HG03575 (cell line): Measurements from ENCODE around the gene DNTTIP2.
"Not testable (repeated sequence)": the region's sequence is repeated elsewhere in the genome, so short reads cannot be mapped to it uniquely, and the experiment has no call there.

Source experiments
- ATAC-seq: cut with Tn5 transposase; IDR thresholded peaks from one replicate; pipeline ENCODE4 v1.9.1; 2021; ENCODE audit not compliant: unreplicated experiment, insufficient number of reproducible peaks, low FRiP score; ENCODE audit errors: extremely low read depth

DNTTIP2 gene, protein sequence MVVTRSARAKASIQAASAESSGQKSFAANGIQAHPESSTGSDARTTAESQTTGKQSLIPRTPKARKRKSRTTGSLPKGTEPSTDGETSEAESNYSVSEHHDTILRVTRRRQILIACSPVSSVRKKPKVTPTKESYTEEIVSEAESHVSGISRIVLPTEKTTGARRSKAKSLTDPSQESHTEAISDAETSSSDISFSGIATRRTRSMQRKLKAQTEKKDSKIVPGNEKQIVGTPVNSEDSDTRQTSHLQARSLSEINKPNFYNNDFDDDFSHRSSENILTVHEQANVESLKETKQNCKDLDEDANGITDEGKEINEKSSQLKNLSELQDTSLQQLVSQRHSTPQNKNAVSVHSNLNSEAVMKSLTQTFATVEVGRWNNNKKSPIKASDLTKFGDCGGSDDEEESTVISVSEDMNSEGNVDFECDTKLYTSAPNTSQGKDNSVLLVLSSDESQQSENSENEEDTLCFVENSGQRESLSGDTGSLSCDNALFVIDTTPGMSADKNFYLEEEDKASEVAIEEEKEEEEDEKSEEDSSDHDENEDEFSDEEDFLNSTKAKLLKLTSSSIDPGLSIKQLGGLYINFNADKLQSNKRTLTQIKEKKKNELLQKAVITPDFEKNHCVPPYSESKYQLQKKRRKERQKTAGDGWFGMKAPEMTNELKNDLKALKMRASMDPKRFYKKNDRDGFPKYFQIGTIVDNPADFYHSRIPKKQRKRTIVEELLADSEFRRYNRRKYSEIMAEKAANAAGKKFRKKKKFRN

DNA sequence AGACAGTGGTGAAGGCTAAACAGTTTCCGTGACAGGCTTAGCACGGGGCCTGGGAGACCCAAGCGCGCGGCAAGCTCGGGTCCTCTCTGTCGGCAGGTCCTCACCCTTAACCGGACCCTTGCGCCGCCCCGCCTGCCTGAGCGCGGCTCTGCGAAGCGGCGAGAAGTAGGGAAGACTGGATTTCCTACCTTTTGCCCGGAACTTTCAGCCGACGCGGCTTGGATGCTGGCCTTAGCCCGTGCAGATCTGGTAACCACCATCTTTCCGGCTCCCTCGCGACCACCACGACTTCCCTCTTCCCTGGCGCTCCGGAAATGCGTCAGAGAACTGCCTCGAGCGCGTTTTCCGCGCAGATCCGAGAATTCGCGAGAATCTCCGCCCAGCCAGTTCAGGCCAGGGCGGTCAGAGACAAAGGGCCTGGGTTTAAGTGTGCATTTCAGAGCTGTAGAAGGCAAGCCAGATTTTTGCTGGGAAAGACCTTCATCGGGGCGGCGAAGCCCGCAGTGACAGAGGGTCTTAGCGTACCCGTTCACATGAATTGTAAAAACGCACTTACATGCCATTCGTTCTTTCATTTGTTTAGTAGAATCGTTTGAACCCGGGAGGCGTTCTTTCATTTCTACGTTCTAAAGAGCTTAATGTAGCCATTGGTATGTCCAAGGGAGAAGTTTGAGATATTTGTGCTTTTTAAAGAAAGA, at the start of gene DNTTIP2:
Gene DNTTIP2 (minus strand): TSS at position 318 of the 698 bp plus-strand sequence. CDS start 58 bp downstream, at position 260.
- ATAC-seq: peak; percentile 71

DNA sequence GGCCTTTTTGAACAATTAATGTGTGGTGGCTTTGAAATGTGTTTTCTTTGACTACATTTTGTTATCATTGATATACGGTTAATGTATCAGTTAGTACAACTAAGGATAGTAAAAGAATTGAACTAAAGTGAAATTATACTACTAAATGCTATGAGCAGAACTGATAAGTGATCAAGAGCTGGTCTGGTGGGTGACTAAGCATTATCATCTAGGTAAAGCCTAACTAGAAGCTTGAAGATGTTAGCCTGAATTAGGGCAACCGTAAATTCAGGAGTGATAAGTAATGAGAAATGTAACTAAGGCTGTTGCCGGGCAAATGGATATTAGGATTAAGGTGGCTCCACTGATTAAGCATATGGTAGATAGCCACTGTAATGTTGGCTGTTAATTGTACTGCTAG, 46.2 kb upstream of the DNTTIP2 start:
- ATAC-seq: no peak

DNA sequence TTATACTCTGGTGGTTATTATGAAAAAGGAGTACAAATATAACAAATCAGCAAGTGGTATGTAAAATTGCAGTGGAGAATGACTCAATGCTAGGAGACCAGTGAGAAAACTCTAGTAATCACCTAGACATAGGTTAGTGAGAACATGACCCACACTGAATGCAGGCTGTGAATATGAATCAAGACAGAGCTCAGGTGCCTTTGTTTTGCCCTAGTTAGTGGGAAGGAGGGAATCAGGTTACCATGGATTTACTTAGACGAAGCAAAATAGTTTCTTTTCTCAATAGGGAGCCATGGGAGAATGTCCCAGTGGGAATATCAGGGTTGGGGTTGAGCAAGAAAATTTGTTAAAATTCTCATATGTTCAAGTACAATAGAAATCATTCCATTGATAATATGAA, 40.8 kb upstream of the DNTTIP2 start:
- ATAC-seq: no peak

DNA sequence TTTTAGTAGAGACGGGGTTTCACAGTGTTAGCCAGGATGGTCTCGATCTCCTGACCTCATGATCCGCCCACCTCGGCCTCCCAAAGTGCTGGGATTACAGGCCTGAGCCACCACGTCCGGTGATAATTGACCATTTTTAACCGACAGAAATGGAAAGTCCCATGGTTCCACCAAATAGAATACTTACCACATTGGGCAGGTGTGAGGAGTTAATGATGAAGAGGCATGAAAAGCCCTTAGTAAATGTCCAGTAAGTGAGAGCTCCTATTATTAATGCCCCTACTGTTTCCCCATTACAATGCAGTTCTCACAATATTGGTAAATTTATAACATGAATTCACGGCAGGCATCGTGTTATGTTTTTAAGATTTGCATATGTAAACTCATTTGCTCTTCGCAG, 38.3 kb upstream of the DNTTIP2 start:
- no peak for ATAC-seq

DNA sequence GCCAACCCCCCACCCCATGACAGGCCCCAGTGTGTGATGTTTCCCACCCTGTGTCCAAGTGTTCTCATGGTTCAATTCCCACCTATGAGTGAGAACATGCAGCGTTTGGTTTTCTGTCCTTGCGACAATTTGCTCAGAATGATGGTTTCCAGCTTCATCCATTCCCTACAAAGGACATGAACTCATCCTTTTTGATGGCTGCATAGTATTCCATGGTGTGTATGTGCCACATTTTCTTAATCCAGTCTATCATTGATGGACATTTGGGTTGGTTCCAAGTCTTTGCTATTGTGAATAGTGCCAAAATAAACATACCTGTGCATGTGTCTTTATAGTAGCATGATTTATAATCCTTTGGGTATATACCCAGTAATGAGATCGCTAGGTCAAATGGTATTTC, 31.9 kb upstream of the DNTTIP2 start:
- not testable (repeated sequence) for ATAC-seq

DNA sequence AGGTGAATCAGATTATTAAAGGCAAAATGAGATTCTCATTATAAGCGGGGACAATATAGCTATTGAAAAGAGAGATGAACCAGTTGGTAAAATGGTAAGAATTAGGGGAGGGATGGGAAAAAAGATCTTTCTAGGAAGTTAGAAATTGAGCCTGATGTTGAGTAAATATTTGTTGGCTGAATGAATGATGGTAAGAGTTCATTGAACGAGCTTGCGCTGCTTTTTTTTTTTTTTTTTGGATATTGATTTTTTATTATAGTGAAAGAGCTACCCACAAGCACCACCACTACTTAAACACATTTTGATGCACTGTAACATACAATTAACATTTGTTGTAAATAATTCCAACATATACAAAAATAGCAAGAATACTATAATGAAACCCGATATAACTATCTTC, 31.3 kb upstream of the DNTTIP2 start:
- no peak for ATAC-seq

DNA sequence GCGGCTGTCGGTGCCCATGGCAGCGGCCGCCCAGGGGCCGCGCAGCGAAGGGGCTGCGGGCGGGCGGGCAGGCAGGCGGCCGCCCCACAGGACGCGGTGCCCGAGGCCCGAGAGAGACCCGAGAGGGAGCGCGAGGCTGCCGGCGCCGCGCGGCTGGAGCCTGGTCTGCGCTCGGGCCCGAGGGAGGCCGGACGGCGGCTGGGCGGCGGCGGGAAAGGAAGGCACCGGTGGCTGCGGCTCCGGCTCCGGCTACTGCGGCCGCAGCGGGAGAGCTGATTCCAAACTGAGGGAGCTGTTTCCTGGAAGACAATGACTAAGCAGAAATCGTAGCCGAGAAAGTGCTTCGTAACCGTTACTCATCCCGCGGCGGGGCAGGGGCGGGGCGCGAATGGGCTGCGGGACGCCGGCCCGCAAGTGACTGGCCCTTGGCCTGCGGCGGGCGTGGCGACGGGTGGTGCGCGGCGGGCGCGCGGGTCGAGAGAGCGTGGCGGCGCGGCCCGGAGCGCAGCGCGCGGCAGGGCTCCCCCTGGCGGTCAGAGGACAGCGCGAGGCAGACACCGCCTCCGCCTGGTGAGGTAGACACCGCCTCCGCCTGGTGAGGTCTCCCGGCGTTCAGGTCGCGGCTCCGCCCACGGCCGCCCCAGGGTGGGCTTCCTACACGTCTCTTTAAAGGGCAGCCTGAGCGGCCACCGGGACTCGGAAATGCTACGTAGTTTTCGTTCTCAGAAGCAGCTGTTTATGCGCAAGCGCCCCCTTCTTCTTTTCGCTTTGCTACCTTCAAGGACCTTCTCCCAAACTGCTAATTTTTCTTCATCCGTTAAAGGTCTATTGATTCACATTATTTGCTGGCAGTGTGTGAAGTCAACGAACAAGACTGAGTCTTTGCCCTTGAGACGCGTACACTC, 30.4 kb upstream of the DNTTIP2 start, which contains the start of gene GCLM:
Gene GCLM (minus strand): TSS at position 285 of the 905 bp plus-strand sequence. CDS start 267 bp downstream, at position 18.
- peak; percentile 80 for ATAC-seq

DNA sequence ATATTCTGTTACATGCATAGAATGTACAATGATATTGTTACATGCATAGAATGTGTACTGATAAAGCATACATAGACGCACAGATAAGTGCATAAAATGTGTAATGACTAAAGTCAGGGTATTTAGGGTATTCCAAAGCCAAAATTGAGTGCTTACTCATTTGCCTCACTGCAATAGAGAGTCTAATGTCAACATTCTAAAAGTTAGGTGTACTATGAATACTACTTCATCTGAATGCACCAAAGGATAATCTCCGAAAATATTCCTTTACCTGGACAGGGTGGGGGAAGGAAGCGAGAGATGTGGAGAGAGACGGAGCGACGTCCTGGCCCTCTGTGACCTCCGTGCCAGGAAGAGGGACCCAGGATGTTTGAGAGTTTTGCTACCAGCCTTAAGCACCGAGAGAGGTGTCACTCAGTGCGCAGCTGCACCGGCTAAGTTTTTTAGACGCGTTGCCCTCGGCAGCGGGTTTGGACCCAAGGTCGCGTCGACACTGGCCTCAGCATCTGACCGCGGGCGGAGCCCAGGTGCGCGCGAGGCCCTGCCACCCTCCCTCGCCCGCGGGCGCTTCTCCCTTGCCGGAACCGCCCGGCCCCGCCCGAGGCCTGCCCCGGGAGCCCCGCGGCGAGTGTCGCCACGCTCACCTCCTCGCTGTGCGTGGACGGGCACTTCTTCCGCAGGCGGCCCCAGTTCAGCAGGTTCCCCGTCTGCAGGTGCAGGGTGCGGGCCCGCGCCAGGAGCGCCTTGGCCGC, 29.6 kb upstream of the DNTTIP2 start:
- peak; percentile 20 for ATAC-seq

DNA sequence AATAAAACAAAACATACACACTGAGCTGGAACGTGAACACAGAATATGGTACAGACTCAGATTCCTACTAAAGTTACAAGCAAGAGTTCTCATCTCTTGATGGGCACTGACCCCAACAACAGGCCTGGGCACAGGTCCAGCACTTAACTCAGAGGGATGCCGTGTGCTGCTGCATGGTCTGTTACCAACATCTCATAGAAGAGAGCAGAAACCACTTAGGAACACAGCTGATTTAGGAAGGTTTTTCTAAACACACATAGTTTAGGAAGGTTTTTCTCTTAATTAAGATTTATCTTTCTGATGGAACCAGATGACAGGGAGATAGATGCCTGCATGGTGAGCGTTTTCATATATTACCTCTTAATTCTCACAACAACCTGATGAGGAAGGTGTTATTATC, 28.7 kb upstream of the DNTTIP2 start:
- no peak for ATAC-seq

DNA sequence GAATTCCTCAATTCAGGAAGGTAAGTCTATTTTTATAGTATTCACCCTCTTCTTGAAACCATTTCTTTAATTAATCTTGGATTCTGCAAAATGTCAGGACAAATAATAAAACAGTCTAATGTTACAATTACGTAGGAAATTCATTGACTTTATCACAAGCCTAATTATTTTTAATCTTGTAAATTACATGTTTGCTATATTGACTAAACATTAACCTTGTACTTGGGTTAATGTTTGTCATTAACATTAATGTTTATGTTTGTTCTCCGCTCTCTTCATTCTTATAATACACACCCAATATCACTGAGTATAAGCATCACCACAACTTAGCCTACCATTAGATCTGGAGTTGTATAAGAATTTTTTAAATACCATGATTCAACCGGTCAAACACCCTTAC, 27.5 kb upstream of the DNTTIP2 start:
- no peak for ATAC-seq

DNA sequence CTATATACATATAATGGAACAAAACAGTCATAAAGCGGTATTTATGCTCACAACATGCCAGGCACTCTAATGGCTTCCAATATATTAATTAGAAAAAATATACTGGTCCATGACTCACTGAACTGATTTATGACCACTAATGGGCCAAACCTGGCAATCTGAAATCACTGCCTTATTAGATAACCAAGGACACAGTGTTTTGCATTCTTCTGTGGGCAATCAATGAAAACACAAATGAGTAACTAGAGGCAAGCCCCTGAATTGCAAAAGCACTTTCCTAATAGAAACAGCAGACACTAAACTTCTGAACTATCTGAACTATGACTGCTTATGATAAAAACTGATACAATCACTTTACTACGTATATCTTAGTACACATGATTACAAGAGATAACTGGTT, 26.7 kb upstream of the DNTTIP2 start:
- ATAC-seq: no peak

DNA sequence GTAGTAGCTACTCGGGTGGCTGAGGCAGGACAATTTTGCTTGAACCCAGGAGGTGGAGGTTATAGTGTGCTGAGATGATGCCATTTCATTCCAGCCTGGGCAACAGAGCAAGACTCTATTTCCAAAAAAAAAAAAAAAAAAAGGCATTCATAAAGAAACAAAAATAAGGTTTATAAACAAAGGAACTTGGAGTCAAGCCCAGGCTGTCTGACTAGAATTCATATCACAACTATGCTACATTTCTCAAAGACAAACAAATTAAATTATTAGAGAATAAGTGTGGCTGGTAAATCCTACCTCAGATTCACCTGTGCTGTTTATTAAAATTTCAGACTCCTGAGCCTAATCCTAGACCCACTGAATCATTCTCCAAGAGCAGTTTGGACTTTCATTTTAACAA, 26.0 kb upstream of the DNTTIP2 start:
- no peak for ATAC-seq

DNA sequence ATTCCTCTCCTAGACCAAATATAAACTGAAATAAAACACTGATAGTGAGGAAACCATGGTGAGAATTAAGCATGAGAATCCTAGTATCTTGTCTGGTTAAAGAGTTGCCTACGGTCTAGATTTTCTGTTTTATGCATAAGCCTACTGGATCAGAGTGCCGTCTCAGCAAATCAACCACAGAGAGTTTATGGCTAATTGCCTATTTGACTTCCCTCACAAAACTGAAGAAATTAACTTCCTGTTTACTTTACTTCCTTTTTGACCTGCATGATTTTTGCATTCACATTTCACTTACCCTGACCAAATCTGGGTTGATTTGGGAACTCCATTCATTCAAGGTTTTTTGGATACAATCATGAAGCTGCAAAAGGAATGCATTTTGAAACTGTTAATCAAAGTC, 25.2 kb upstream of the DNTTIP2 start:
- no peak for ATAC-seq

DNA sequence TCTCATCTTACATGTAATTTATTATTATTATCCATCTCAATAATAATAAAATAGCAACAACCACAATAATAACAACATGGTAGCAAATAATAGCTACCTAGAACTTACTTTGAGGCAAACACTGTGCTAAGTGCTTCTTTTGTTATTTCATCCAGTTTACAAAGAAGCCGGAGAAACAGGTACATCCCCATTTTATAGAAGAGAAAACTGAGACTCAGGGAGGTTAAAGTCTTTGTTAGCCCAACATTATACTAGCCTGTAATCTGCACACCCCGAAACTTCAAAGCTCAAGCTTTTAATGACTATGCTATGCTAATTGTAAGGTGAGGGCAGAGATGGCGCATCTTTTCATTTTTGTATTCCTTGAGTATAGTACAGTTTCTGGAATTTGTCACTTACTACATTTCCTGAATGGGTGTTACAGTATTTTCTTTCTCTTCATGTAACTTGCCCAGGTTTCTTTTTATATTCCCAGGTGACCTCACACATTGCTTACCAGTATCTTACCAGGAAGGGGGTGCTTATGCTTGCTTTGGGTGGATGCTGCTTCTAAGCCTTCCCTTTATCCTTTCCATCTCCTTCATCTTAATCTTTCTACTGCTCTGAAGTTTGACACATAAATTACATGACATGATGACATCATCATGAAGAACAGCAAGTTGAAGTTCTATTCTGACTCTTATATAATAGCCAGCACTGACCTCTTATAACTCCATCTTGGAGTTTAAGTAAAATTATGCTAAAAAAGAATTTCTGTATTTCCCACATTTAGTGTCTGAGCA, 21.9 kb upstream of the DNTTIP2 start:
- ATAC-seq: no peak

DNA sequence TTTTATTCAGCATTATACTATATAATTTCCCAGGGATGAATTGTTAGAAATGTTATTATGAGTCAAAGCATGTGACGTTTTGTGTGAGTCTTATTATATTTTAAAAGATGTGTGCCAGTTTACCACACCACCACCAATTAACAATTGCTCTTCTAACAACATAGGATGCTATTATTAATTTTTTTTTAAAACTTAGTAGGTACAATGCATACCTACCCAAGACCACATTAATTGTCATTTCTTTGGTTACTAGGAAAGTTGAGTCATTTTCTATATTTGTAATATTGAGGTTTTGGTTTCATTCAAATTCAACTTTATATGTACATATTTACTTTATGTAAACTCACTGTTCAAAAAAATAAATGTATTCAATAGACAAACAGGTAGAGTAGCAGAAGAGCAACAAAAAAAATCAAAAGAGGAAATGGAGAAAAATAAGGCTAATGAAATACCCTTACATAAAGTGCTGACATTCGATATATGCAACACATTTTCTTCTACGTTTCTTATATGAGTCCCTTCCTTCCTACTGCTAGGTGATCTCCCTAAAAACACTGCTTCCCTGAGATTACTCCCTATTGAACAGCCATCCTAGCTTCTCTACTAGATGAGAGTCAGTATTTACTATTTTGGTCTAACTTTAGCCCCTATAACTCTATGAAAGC, 20.7 kb upstream of the DNTTIP2 start:
- ATAC-seq: no peak

DNA sequence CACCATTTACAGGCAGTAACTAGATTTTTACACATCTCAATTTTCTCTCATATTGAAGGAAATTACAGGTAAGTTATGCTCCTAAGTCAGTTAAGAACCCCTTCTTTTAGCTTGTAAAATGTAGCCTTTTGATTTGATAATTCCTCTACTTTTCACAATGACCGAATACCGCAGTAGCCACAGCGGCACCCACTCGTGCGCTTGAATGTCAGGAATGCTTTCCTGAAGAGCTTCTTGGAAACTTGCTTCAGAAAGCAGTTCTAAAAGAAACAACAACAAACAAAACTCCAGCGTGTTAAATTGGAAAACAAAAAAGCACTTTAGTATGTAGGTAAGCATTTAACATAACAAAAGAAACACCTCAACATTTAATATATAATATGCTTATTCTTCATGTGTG, 9.9 kb upstream of the DNTTIP2 start:
- no peak for ATAC-seq

DNA sequence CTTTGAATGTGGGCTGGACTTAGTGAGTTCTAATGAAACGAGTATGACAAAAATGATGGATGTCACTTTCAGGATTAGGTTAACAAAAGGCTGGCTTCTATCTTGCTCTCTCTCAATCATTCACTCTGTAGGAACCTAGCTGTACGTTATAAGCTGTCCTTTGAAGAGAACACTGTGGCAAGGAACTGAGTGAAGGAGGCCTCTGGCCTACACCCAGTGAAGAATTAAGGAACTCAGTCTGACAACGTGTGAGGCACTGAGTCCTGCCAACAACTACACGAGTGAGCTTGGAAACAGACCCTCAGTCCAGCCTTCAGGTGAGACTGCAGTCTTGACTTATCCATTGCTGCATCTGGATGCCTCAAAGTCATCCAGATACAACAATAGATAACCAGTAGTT, 3.3 kb upstream of the DNTTIP2 start:
- ATAC-seq: no peak
